IMR-90 (cell line): ENCODE results near the gene ANKRD10. TPM values are rescaled to one million over a fixed set of nuclear protein-coding genes. Genes with fewer than 3 reads are reported as not detected.

Experiments used
- ATAC-seq: fragments of 200-7000 bp; cut with Tn5 transposase; 2 replicates; pipeline ENCODE4 v1.9.1; 2020; ENCODE audit warnings: low read depth, mild to moderate bottlenecking, moderate library complexity
- BruUV-seq: library from RNA; stranded (reverse); fragments of 400-500 nt; replicated peaks from 2 replicates; lab custom pipeline; 2021; lab: Mats Ljungman, UMichigan
- CTCF ChIA-PET: fragments of 300-600 bp; formaldehyde crosslinking; extraction: SDS; loops from one replicate; lab custom pipeline; 2021; ENCODE audit warnings: antibody characterized with exemption; lab: Yijun Ruan, JAX
- POLR2A ChIA-PET: fragments of 300-600 bp; sonication (Branson Sonifier 250); formaldehyde crosslinking; loops from one replicate; lab custom pipeline; 2022; ENCODE audit warnings: antibody characterized with exemption; ENCODE audit not compliant: unreplicated experiment; lab: Charles Lee
- DNase-seq: peaks from one replicate; pipeline ENCODE4 v3.0.0; 2013
- H2AFZ ChIP-seq: replicated peaks from 2 replicates; pipeline ENCODE3; 2013; ENCODE audit warnings: low read length, mild to moderate bottlenecking; ENCODE audit not compliant: poor library complexity
- H2AK5ac ChIP-seq: 2 replicates; pipeline ENCODE4 v1.6.1; 2013; ENCODE audit warnings: low read depth, low read length, inconsistent platforms
- H2AK9ac ChIP-seq: replicated peaks from 2 replicates; pipeline ENCODE3; 2013; ENCODE audit warnings: mild to moderate bottlenecking, low read depth, low read length, moderate library complexity; ENCODE audit not compliant: poor library complexity
- H2BK120ac ChIP-seq: 2 replicates; pipeline ENCODE4 v1.6.1; 2013; ENCODE audit warnings: low read depth, low read length, inconsistent platforms
- H2BK15ac ChIP-seq: 3 replicates; pipeline ENCODE4 v1.6.1; 2013; ENCODE audit warnings: low read depth, low read length, inconsistent platforms
- H2BK20ac ChIP-seq: 2 replicates; pipeline ENCODE4 v1.6.1; 2013; ENCODE audit warnings: low read depth, mild to moderate bottlenecking, inconsistent platforms, low read length, moderate library complexity
- H2BK5ac ChIP-seq: 2 replicates; pipeline ENCODE4 v1.6.1; 2013; ENCODE audit warnings: mild to moderate bottlenecking, low read depth, low read length, inconsistent platforms; ENCODE audit not compliant: poor library complexity, severe bottlenecking
- H3K14ac ChIP-seq: replicated peaks from 2 replicates; pipeline ENCODE4 v1.6.1; 2013; ENCODE audit warnings: low read depth, low read length, inconsistent platforms
- H3K18ac ChIP-seq: 2 replicates; pipeline ENCODE4 v1.6.1; 2013; ENCODE audit warnings: low read depth, low read length, control low read depth
- H3K23ac ChIP-seq: 2 replicates; pipeline ENCODE4 v1.6.1; 2013; ENCODE audit warnings: low read depth, low read length, inconsistent platforms
- H3K27ac ChIP-seq: 2 replicates; pipeline ENCODE4 v1.5.1; 2013; ENCODE audit warnings: mild to moderate bottlenecking, control low read depth, low read length; ENCODE audit not compliant: insufficient read depth
- H3K27me3 ChIP-seq: 2 replicates; pipeline ENCODE4 v1.6.1; 2013; ENCODE audit warnings: low read length; ENCODE audit not compliant: control insufficient read depth, insufficient read depth
- H3K36me3 ChIP-seq: 2 replicates; pipeline ENCODE4 v1.6.1; 2013; ENCODE audit warnings: low read length, mixed read lengths; ENCODE audit not compliant: control insufficient read depth, insufficient read depth
- H3K4ac ChIP-seq: 2 replicates; pipeline ENCODE4 v1.6.1; 2013; ENCODE audit warnings: low read depth, low read length, inconsistent platforms
- H3K4me1 ChIP-seq: 2 replicates; pipeline ENCODE4 v1.6.1; 2013; ENCODE audit warnings: low read length, mixed read lengths; ENCODE audit not compliant: control insufficient read depth, insufficient read depth
- H3K4me2 ChIP-seq: 2 replicates; pipeline ENCODE4 v1.6.1; 2013; ENCODE audit warnings: low read depth, mild to moderate bottlenecking, control low read depth, low read length, moderate library complexity
- H3K4me3 ChIP-seq: 2 replicates; pipeline ENCODE4 v1.5.1; 2013; ENCODE audit warnings: low read depth, mild to moderate bottlenecking, control low read depth, low read length, moderate library complexity; ENCODE audit not compliant: insufficient read depth
- H3K56ac ChIP-seq: 2 replicates; pipeline ENCODE4 v1.6.1; 2013; ENCODE audit warnings: low read length, inconsistent platforms; ENCODE audit not compliant: insufficient read depth; ENCODE audit errors: extremely low read depth
- H3K79me1 ChIP-seq, 2 experiments: 2 replicates each; pipeline ENCODE4 v1.6.1; 2013; ENCODE audit warnings: low read length in 2 of 2, inconsistent platforms in 1 of 2, low read depth in 1 of 2
- H3K9ac ChIP-seq: 2 replicates; pipeline ENCODE4 v1.6.1; 2013; ENCODE audit warnings: low read depth, low read length, control low read depth
- H3K9me1 ChIP-seq: 2 replicates; pipeline ENCODE4 v1.6.1; 2013; ENCODE audit warnings: low read length, inconsistent platforms; ENCODE audit not compliant: insufficient read depth
- H3K9me3 ChIP-seq: 2 replicates; pipeline ENCODE4 v1.6.1; 2013; ENCODE audit warnings: low read length; ENCODE audit not compliant: control insufficient read depth, insufficient read depth
- H4K20me1 ChIP-seq: 2 replicates; pipeline ENCODE4 v1.6.1; 2013; ENCODE audit warnings: low read length, inconsistent platforms; ENCODE audit not compliant: insufficient read depth
- H4K5ac ChIP-seq: 2 replicates; pipeline ENCODE4 v1.6.1; 2013; ENCODE audit warnings: mild to moderate bottlenecking, low read depth, low read length, control low read depth
- H4K8ac ChIP-seq, 2 experiments: 2 replicates each; pipeline ENCODE4 v1.6.1; 2013; ENCODE audit warnings: low read depth in 2 of 2, low read length in 2 of 2, control low read depth in 1 of 2, inconsistent platforms in 1 of 2
- H4K91ac ChIP-seq: 2 replicates; pipeline ENCODE4 v1.6.1; 2013; ENCODE audit warnings: low read depth, low read length, inconsistent platforms; ENCODE audit not compliant: insufficient read depth
- BHLHE40 ChIP-seq: fragments of 150-350 bp; IDR thresholded peaks from 2 replicates; pipeline ENCODE4 v1.6.1; 2016; ENCODE audit warnings: mild to moderate bottlenecking, low read depth, low read length
- CHD1 ChIP-seq: IDR thresholded peaks from 2 replicates; pipeline ENCODE4 v1.6.1; 2012; ENCODE audit warnings: low read depth, low read length, improper control_type of control experiment
- FOS ChIP-seq: fragments of 150-350 bp; IDR thresholded peaks from 2 replicates; pipeline ENCODE4 v1.6.1; 2016; ENCODE audit warnings: low read depth, low read length
- MAFK ChIP-seq: IDR thresholded peaks from 2 replicates; pipeline ENCODE4 v1.6.1; 2012; ENCODE audit warnings: low read depth, low read length, improper control_type of control experiment
- MAZ ChIP-seq: IDR thresholded peaks from 2 replicates; pipeline ENCODE4 v1.6.1; 2012; ENCODE audit warnings: low read depth, mild to moderate bottlenecking, low read length, improper control_type of control experiment, moderate library complexity, borderline replicate concordance
- MXI1 ChIP-seq: IDR thresholded peaks from 2 replicates; pipeline ENCODE4 v1.6.1; 2012; ENCODE audit warnings: low read depth, mild to moderate bottlenecking, low read length, moderate library complexity, borderline replicate concordance
- POLR2A ChIP-seq: IDR thresholded peaks from 2 replicates; pipeline ENCODE4 v1.6.1; 2012; ENCODE audit warnings: mild to moderate bottlenecking, low read depth, low read length
- RAD21 ChIP-seq: IDR thresholded peaks from 2 replicates; pipeline ENCODE4 v1.6.1; 2012; ENCODE audit warnings: low read length, improper control_type of control experiment
- RCOR1 ChIP-seq: IDR thresholded peaks from 2 replicates; pipeline ENCODE4 v1.6.1; 2012; ENCODE audit warnings: mild to moderate bottlenecking, low read length, improper control_type of control experiment; ENCODE audit not compliant: insufficient replicate concordance
- RFX5 ChIP-seq: IDR thresholded peaks from 2 replicates; pipeline ENCODE4 v1.8.0; 2012; ENCODE audit warnings: low read depth, mild to moderate bottlenecking, low read length, moderate library complexity
- WGBS, 2 experiments: methylation state at CpG; one replicate each; pipeline versions ENCODE4 v1.1.5 to v1.1.7; 2013; ENCODE audit warnings: missing lambda C conversion rate in 2 of 2; ENCODE audit not compliant: insufficient read length in 1 of 2; ENCODE audit errors: extremely low coverage in 2 of 2; 5-methylcytosine and 5-hydroxymethylcytosine counted together
- dilution Hi-C: fragments of 300-500 bp; cut with HindIII; formaldehyde crosslinking; loops from one replicate; pipeline ENCODE4 v1.14.3; 2018; ENCODE audit warnings: low sequenced_read_pairs; ENCODE audit not compliant: unreplicated experiment
- in situ Hi-C: fragments of 300-500 bp; cut with MboI; formaldehyde crosslinking; loops from 3 replicates; pipeline ENCODE4 v1.14.3; 2019; ENCODE audit warnings: low sequenced_read_pairs, inconsistent platforms, mixed read lengths
- intact Hi-C: fragments of 100-400 bp; cut with micrococcal nuclease; formaldehyde crosslinking; loops from 2 replicates; pipeline ENCODE4 v1.10.0; 2022
- polyA plus RNA-seq, 3 experiments: library from polyadenylated mRNA; depleted of rRNA; stranded (reverse); fragments of >200 nt; gene quantifications; 2 replicates each; pipeline ENCODE4 v1.2.3, GENCODE V29; 2012; ENCODE audit warnings: low replicate concordance in 1 of 3
- total RNA-seq: library from RNA; depleted of rRNA; stranded (reverse); fragments of >200 nt; gene quantifications from 2 replicates; pipeline ENCODE4 v1.2.3, GENCODE V29; 2012
- TF ChIP-seq, protein P1 (sequence below): conservative IDR thresholded peaks from 2 replicates; pipeline ENCODE4 v1.5.1; 2012; ENCODE audit warnings: mild to moderate bottlenecking, low read depth, low read length, improper control_type of control experiment

The ANKRD10 gene
- total and polyA plus RNA-seq, 2 of the 4 experiments (the other 2 are of a cell fraction): 18.3 to 31.1 TPM

DNA sequence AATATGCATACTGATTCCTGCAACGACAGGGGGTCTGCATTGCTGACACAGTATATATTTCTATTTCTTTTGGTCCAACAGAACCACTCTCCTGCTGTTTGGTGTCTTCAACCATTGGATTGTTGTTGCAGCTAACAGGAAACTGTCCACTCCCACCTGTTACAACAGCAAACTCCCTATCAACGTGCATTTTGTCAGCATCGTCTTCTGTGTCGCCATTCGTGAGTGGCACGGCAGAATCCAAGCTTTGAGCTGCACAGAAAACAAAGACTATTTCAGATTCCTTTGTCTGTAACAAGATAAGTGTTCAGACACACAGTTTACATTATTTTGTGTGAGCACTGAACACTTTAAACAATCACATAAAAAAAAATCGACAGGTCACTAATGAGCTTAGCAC lies 31.3 kb downstream of the ANKRD10 start:
- no peak overlapping the region for H3K4me3 ChIP-seq
- H2BK120ac ChIP-seq: no peak overlapping the region
- H3K36me3 ChIP-seq: peaks cover 5% of the 10 kb centered on the region; the same call in 1 of the 2 replicates
- no peak overlapping the region for H3K18ac ChIP-seq
- TF ChIP-seq RAD21: no peak
- TF ChIP-seq MXI1: no peak
- no peak for TF ChIP-seq FOS
- TF ChIP-seq MAZ: no peak
- no peak for TF ChIP-seq POLR2A
- no peak for TF ChIP-seq BHLHE40
- no peak for TF ChIP-seq MAFK
- TF ChIP-seq RCOR1: no peak
- TF ChIP-seq, protein P1, sequence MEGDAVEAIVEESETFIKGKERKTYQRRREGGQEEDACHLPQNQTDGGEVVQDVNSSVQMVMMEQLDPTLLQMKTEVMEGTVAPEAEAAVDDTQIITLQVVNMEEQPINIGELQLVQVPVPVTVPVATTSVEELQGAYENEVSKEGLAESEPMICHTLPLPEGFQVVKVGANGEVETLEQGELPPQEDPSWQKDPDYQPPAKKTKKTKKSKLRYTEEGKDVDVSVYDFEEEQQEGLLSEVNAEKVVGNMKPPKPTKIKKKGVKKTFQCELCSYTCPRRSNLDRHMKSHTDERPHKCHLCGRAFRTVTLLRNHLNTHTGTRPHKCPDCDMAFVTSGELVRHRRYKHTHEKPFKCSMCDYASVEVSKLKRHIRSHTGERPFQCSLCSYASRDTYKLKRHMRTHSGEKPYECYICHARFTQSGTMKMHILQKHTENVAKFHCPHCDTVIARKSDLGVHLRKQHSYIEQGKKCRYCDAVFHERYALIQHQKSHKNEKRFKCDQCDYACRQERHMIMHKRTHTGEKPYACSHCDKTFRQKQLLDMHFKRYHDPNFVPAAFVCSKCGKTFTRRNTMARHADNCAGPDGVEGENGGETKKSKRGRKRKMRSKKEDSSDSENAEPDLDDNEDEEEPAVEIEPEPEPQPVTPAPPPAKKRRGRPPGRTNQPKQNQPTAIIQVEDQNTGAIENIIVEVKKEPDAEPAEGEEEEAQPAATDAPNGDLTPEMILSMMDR: no peak
- TF ChIP-seq RFX5: no peak
- TF ChIP-seq CHD1: no peak
- H3K79me1 ChIP-seq: peaks cover 0 to 14% of the 10 kb centered on the region in 2 experiments; a peak in 2 of 4 replicates
- no peak overlapping the region for H4K5ac ChIP-seq
- no peak overlapping the region for H2AK9ac ChIP-seq
- intact Hi-C loops: no loop called here
- H2BK20ac ChIP-seq: no peak overlapping the region
- in situ Hi-C loops: no loop called here
- H3K23ac ChIP-seq: no peak overlapping the region
- peak overlapping the region in 1 of 2 experiments; percentile 49; a peak in 1 of 4 replicates for H4K8ac ChIP-seq
- H2BK5ac ChIP-seq: no peak overlapping the region
- no peak overlapping the region for H3K9ac ChIP-seq
- BruUV-seq: no TSS peak
- H4K20me1 ChIP-seq: no peaks in the 10 kb centered on the region; the same call in 1 of the 2 replicates
- H3K27ac ChIP-seq: no peak overlapping the region
- H3K56ac ChIP-seq: no peak overlapping the region
- no peaks in the 10 kb centered on the region for H3K27me3 ChIP-seq
- no peak overlapping the region for H2BK15ac ChIP-seq
- no peak for ATAC-seq
- no peak overlapping the region for H4K91ac ChIP-seq
- peaks cover 9% of the 10 kb centered on the region for H3K4me1 ChIP-seq
- no peak overlapping the region for H2AK5ac ChIP-seq
- dilution Hi-C loops: no loop called here
- no peak for DNase-seq
- H3K14ac ChIP-seq: no peak overlapping the region
- CTCF ChIA-PET: no interaction called here
- WGBS, 2 experiments: no CpG with 5 or more reads among the region's 7 CpGs
- peak overlapping the region; percentile 8; the same call in 1 of the 2 replicates for H3K4me2 ChIP-seq
- no peak overlapping the region for H3K4ac ChIP-seq
- H3K9me1 ChIP-seq: peaks cover 14% of the 10 kb centered on the region
- H3K9me3 ChIP-seq: no peaks in the 10 kb centered on the region
- no peak overlapping the region for H2AFZ ChIP-seq
- POLR2A ChIA-PET: no interaction called here
